CD4-positive, alpha-beta T cell (primary cell): ENCODE measurements around the gene SLC39A6. TPM values are rescaled to one million over a fixed set of nuclear protein-coding genes. Genes with fewer than 3 reads are reported as not detected.

Experiments used
- ATAC-seq: fragments of 200-7000 bp; cut with Tn5 transposase; one replicate; pipeline ENCODE4 v1.10.0; 2022; ENCODE audit warnings: mild to moderate bottlenecking; ENCODE audit not compliant: poor library complexity
- CTCF ChIA-PET: fragments of 350-600 bp; sonication (Branson Sonifier 250); formaldehyde crosslinking; loops from one replicate; lab custom pipeline; 2021; ENCODE audit warnings: antibody characterized with exemption, inconsistent platforms; lab: Charles Lee
- POLR2A ChIA-PET: fragments of 350-600 bp; sonication (Branson Sonifier 250); formaldehyde crosslinking; loops from one replicate; lab custom pipeline; 2021; ENCODE audit warnings: antibody characterized with exemption, inconsistent platforms; lab: Charles Lee
- DNase-seq, 14 experiments: peaks; one replicate each; pipeline ENCODE4 v3.0.0-alpha.2; 2013 to 2020; ENCODE audit warnings: mixed read lengths in 2 of 14
- H3K27ac ChIP-seq, 2 donors: one replicate each; pipeline versions ENCODE4 v1.5.1 to v1.7.0; 2013; ENCODE audit warnings: low read length in 2 of 2, low read depth in 1 of 2, mild to moderate bottlenecking in 1 of 2
- H3K27me3 ChIP-seq, 2 experiments: 1 replicate in 1 of 2; 2 replicates in 1 of 2; pipeline versions ENCODE4 v1.6.1 to v1.7.0; 2013; ENCODE audit warnings: low read length in 2 of 2, control low read depth in 1 of 2, mild to moderate bottlenecking in 1 of 2, moderate library complexity in 1 of 2; ENCODE audit not compliant: insufficient read depth in 2 of 2, control insufficient read depth in 1 of 2
- H3K36me3 ChIP-seq: one replicate; pipeline ENCODE4 v1.6.1; 2013; ENCODE audit warnings: low read length, control low read depth; ENCODE audit not compliant: insufficient read depth
- H3K4me1 ChIP-seq: one replicate; pipeline ENCODE4 v1.6.1; 2013; ENCODE audit warnings: low read length, control low read depth; ENCODE audit not compliant: insufficient read depth
- H3K4me3 ChIP-seq: one replicate; pipeline ENCODE4 v1.5.1; 2013; ENCODE audit warnings: mild to moderate bottlenecking, low read length, moderate library complexity
- H3K9me3 ChIP-seq, 2 experiments: 1 replicate in 1 of 2; 2 replicates in 1 of 2; pipeline versions ENCODE4 v1.6.1 to v1.7.0; 2013; ENCODE audit warnings: low read length in 2 of 2, mild to moderate bottlenecking in 2 of 2, control low read depth in 1 of 2, moderate library complexity in 1 of 2; ENCODE audit not compliant: control insufficient read depth in 1 of 2, insufficient read depth in 1 of 2
- H3K27ac Mint-ChIP-seq: one replicate; pipeline ENCODE4 v1.8.0; 2020; ENCODE audit warnings: mixed read lengths
- H3K27me3 Mint-ChIP-seq: one replicate; pipeline ENCODE4 v1.8.0; 2021; ENCODE audit warnings: mixed read lengths
- H3K36me3 Mint-ChIP-seq: one replicate; pipeline ENCODE4 v1.8.0; 2021; ENCODE audit warnings: low read depth, mixed read lengths
- H3K4me1 Mint-ChIP-seq: one replicate; pipeline ENCODE4 v1.8.0; 2021; ENCODE audit warnings: low read depth, mixed read lengths
- H3K4me3 Mint-ChIP-seq: one replicate; pipeline ENCODE4 v1.8.0; 2020; ENCODE audit warnings: mild to moderate bottlenecking, mixed read lengths
- H3K9me3 Mint-ChIP-seq: one replicate; pipeline ENCODE4 v1.8.0; 2020; ENCODE audit warnings: mixed read lengths
- intact Hi-C, 2 experiments: fragments of 100-400 bp; cut with DNase I in 1 of 2; cut with micrococcal nuclease in 1 of 2; formaldehyde crosslinking; loops; one replicate each; pipeline versions ENCODE4 v1.15.1 to v1.9.0; 2023 to 2025; cut with DNase I, micrococcal nuclease
- total RNA-seq, 174 experiments: library from RNA in 2 of 174; stranded (reverse) in 2 of 174; gene quantifications; one replicate each; pipeline ENCODE4 v1.2.3 and lab custom pipeline; 2021 to 2026
- TF ChIP-seq, protein P1 (sequence below): fragments of 200-600 bp; IDR thresholded peaks from one replicate; pipeline ENCODE4 v1.8.0; 2022; ENCODE audit warnings: antibody characterized with exemption, mild to moderate bottlenecking

SLC39A6 gene
- total RNA-seq, 2 experiments from 2014 or later, result 10.6 to 11.0 TPM

DNA sequence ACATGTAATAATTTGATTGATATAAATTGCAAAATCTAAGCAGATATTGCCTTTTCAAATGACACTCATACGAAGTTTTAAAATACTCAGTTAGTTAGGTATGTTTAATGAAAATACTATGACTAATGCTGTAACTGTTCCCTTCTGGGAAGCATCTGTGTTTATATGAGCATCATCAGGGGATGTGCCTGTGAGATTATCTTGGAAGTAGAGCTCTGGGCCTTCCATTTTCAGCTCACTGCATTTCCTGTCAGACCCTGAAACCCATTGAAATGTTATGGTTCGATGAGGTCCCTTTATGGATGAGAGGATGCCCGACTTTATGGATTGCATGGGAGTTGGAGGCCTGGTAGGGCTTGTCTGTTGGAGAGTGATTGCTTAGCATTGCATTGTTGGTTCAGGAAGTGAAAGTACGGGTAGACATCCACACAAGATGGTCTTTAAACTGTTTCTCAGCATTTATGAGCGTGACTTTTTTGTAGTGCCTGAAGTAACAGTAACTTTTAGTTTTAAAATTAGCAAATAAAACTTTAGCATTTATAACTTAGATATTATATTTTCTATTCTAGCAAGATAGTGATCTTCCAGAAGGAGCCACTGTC is 29.2 kb upstream of the SLC39A6 start:
- DNase-seq, result no peak
- ATAC-seq, result no peak
- peaks cover 41% of the 10 kb centered on the region for H3K4me1 Mint-ChIP-seq

DNA sequence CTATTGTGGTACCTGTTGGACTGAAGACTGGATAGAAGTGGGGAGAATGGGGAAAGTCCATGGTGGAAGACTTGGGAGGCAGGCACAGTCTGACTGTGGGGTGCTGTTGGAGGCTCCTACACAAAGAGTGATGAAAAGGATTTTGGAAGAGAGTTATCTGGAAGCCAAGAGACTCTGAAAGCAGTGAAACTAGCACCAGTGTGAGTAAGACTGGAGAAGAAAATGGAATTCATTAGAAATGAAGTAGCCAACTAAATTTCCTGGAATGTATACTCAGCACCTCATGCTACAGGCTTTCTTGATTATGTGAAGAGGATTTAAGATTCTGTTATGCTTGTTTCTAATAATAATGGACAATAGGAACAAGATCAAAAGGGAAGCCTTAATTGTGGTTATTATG is 28.3 kb upstream of the SLC39A6 start:
- ATAC-seq (no peak), DNase-seq (no peak)
- intact Hi-C loops, result loop anchor here in 1 of 2 experiments (10.0 kb wide), 1 partner anchor 57 kb away; no protein-coding TSS in a partner anchor
- H3K36me3 ChIP-seq, result peaks cover 93% of the 10 kb centered on the region
- ChIA-PET CTCF (interaction anchor here (1.7 kb wide), 1 partner anchor 13 kb away, joined by 6 read pairs; no protein-coding TSS in a partner anchor), POLR2A (interaction anchor here (1.2 kb wide), 1 partner anchor 37 kb away, joined by 3 read pairs; no protein-coding TSS in a partner anchor)
- H3K36me3 Mint-ChIP-seq, result peaks cover 96% of the 10 kb centered on the region
- H3K27ac ChIP-seq, result no peak overlapping the region
- peaks cover 41% of the 10 kb centered on the region for H3K4me1 Mint-ChIP-seq
- peak overlapping the region; percentile 3 for H3K27ac Mint-ChIP-seq
- no peaks in the 10 kb centered on the region for H3K27me3 ChIP-seq
- H3K27me3 Mint-ChIP-seq, result no peaks in the 10 kb centered on the region
- no peak overlapping the region for H3K4me3 ChIP-seq
- H3K9me3 Mint-ChIP-seq, result no peaks in the 10 kb centered on the region
- TF ChIP-seq, protein P1, sequence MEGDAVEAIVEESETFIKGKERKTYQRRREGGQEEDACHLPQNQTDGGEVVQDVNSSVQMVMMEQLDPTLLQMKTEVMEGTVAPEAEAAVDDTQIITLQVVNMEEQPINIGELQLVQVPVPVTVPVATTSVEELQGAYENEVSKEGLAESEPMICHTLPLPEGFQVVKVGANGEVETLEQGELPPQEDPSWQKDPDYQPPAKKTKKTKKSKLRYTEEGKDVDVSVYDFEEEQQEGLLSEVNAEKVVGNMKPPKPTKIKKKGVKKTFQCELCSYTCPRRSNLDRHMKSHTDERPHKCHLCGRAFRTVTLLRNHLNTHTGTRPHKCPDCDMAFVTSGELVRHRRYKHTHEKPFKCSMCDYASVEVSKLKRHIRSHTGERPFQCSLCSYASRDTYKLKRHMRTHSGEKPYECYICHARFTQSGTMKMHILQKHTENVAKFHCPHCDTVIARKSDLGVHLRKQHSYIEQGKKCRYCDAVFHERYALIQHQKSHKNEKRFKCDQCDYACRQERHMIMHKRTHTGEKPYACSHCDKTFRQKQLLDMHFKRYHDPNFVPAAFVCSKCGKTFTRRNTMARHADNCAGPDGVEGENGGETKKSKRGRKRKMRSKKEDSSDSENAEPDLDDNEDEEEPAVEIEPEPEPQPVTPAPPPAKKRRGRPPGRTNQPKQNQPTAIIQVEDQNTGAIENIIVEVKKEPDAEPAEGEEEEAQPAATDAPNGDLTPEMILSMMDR, result no peak
- no peaks in the 10 kb centered on the region for H3K4me1 ChIP-seq
- H3K9me3 ChIP-seq, result no peaks in the 10 kb centered on the region
- H3K4me3 Mint-ChIP-seq, result no peak overlapping the region

More for the DNA sequence above, 29.2 kb upstream of the SLC39A6 start:
- ChIA-PET CTCF (interaction anchor here (0.7 to 1.7 kb wide), 2 partner anchors 14 to 43 kb away, joined by 3 to 6 read pairs; no protein-coding TSS in a partner anchor), POLR2A (no interaction called here)
- no peaks in the 10 kb centered on the region for H3K27me3 ChIP-seq
- H3K9me3 ChIP-seq, result no peaks in the 10 kb centered on the region
- Mint-ChIP-seq H3K36me3 (peaks cover 96% of the 10 kb centered on the region), H3K4me3 (no peak overlapping the region), H3K27ac (no peak overlapping the region), H3K9me3 (no peaks in the 10 kb centered on the region), H3K27me3 (no peaks in the 10 kb centered on the region)
- TF ChIP-seq, protein P1, result no peak
- no peak overlapping the region for H3K27ac ChIP-seq
- peaks cover 93% of the 10 kb centered on the region for H3K36me3 ChIP-seq
- intact Hi-C loops, result loop anchor here in 1 of 2 experiments (10.0 kb wide), 1 partner anchor 56 kb away; no protein-coding TSS in a partner anchor
- no peaks in the 10 kb centered on the region for H3K4me1 ChIP-seq
- no peak overlapping the region for H3K4me3 ChIP-seq

DNA sequence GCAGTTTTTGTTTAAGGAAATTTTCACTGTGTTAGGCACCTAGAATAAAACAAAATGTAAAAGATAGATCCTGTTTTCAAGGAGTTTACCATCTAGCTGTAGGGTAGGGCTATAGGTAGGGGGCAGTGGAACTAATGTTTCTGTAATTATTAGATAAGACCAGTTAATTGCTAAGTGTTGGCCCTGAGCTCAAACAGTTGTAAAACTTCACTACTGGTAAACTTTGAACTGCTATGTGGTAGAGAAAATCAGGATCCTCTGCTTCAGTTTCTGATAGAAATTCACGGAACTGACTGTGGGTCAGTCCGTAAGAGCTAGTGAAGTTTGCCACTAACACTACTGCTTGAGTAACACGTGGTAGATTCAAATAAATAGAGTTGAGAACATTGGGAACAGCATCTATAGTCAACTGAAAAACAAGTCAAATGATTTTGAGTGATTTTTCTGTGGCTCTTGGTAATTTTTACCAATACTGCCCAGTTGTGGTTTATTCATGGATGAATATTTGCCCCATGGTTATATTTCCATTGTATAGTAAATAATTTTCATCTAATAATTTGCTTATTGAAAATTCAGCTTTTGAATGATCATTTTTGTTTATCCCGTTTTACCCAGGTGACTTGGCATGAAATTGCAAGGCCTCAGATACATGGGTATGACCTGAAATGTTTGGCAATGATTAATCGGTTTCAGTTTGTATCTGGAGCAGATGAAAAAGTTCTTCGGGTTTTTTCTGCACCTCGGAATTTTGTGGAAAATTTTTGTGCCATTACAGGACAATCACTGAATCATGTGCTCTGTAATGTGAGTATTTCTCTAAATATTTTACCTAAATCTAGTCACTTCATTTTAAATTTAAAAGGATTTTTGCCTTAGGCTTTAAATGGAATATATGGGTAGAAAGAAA is 27.0 kb upstream of the SLC39A6 start:
- Mint-ChIP-seq H3K9me3 (no peaks in the 10 kb centered on the region), H3K27me3 (no peaks in the 10 kb centered on the region), H3K27ac (no peak overlapping the region), H3K4me1 (peaks cover 41% of the 10 kb centered on the region), H3K36me3 (peaks cover 96% of the 10 kb centered on the region), H3K4me3 (no peak overlapping the region)
- peaks cover 90% of the 10 kb centered on the region for H3K36me3 ChIP-seq
- POLR2A ChIA-PET, result interaction anchor here (0.6 to 1.2 kb wide), 2 partner anchors 35 to 207 kb away, joined by 3 read pairs; no protein-coding TSS in a partner anchor
- intact Hi-C loops, result loop anchor here in 1 of 2 experiments (10.0 kb wide), 1 partner anchor 59 kb away; no protein-coding TSS in a partner anchor
- ATAC-seq (no peak), DNase-seq (no peak)
- H3K4me1 ChIP-seq, result no peaks in the 10 kb centered on the region
- CTCF ChIA-PET, result interaction anchor here (1.0 to 1.7 kb wide), 2 partner anchors 12 to 16 kb away, joined by 3 to 6 read pairs; no protein-coding TSS in a partner anchor
- no peaks in the 10 kb centered on the region for H3K9me3 ChIP-seq
- TF ChIP-seq, protein P1, result no peak
- no peaks in the 10 kb centered on the region for H3K27me3 ChIP-seq
- H3K4me3 ChIP-seq, result no peak overlapping the region
- no peak overlapping the region for H3K27ac ChIP-seq
